ENCODE results near the gene JPH3.

DNA sequence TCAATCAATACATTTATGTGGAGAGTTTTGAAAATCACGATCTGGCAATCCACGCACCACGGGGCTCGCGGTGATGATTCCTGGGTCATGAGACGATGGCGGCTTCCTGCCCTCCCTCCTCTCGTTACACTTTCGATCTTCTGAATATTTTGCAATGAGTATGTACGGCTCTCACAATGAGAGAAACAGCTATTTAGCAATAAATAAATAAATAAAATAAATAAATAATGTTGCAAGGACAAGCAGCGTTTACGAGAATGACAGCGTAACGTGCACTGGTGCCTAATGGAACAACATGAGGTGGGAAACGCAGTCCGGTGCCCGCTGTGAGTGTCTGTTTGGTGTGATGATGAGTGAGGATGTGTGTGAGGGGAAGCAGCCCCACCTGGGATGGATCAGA is 46.7 kb upstream of the JPH3 start:
- TF ChIP-seq CTCF (conservative IDR thresholded peaks at IDR 0.05) (no peak), ZFX (IDR thresholded peaks at IDR 0.05) (no peak)

Measured in C4-2B (cell line).